Epidermal melanocyte (primary cell): ENCODE data around the gene TNFRSF9.

Experiments
- DNase-seq: peaks from one replicate; pipeline ENCODE4 v3.0.0; 2011; ENCODE audit warnings: low spot score; ENCODE audit not compliant: insufficient read length

TNFRSF9 gene

GRCh38 chr1:7878027-7878426 is 62.6 kb downstream of the TNFRSF9 start:
- DNase-seq, result no peak

DNA sequence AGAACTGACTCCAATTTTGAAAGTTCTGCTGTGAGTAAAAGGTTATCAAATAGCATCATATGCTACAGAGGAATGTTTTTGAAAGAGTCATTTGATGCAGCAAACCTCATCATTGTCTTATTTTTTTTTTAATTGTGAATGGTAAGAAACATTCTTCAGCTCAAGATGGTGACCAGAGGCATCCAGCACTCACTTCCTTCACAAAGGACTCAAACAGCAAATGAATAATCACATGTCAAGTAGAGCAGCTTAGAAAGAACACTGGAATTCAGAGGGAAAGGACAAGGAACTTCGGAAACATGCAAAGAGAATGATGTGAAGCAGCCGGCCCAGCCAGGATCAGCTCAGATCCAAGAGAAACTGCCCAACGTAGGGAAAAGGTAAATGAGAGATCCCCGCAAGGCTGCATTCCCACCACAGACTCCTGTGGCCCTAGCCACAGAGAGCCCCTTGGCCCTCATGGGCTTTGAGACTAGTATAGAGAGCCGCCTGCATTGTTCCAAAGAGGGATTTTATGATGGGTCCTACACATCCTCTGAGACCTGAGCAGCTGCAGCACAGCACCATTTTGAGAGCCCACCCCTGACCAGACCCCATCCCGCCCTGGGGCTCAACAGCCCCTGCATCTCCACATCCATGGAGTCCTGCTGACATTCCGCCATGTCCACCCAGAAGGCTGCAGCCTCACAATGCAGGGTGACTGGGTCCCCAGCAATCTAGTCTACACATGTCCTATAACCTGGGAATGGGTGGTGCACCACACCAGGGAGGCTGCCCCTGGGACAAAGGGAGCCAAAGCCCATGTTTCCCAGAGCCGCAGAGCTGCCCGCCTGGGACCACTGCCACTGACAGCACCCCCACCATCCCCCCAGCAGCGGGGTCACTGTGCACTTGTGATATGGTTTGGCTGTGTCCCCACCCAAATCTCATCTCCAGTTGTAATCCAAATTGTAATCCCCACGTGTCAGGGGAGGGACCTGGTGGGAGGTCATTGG is 66.5 kb downstream of the TNFRSF9 start:
- no peak for DNase-seq

DNA sequence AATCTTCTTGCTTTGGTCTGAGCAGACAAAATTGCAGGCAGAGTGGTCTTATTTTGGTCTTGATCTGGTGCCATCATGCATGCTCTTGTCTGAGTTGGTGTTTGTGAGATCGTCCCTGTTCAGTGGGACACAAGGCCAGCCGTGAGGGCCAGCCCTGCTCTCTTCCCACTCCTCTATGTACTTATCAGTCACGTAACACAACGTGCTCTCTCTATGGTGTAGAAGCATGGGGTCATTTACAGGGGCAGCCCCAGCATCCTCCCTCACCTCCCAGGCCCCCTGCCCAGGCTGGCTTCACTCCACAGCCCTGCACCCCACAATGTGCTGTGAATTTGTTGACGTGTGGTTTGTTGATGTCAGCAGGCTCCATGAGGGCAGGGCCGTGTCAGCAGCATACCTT is 69.5 kb downstream of the TNFRSF9 start:
- DNase-seq, result no peak

DNA sequence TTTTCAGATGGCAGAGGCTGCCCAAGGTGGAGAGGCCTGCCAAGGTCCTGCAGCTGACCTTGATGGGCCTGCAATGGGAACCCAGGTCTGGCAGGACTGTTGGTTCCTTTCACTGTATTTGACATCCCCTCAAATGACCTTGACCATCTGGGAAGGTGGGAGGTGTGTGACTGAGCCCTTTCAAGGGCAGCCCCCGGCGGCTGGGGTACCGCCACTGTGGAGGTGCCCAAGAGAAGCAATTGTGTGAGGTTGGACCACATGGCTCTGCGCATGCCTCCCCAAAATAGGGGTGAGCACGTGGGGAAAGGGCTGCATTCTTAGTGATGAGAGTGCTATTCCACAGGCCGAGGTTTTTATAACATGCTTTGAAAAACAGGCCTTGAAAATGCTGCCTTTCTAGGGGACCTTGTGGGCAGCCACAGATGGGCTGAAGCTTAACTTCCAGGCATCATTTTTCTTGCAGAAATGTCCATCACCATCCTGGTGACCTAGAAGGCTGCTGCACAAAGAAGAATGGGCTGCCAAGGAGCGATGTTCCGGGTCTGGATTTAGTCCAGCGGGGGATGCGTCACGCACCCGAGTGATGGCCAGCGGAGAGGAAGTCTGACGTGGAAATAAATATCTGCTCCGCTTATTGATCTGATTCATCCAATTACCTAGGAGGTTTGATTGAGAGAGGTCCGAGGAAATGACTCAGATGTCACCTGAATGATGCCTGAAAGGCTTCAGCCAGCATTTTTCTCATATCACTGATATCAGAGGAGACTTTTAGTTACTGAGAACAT is 71.3 kb downstream of the TNFRSF9 start:
- no peak for DNase-seq

DNA sequence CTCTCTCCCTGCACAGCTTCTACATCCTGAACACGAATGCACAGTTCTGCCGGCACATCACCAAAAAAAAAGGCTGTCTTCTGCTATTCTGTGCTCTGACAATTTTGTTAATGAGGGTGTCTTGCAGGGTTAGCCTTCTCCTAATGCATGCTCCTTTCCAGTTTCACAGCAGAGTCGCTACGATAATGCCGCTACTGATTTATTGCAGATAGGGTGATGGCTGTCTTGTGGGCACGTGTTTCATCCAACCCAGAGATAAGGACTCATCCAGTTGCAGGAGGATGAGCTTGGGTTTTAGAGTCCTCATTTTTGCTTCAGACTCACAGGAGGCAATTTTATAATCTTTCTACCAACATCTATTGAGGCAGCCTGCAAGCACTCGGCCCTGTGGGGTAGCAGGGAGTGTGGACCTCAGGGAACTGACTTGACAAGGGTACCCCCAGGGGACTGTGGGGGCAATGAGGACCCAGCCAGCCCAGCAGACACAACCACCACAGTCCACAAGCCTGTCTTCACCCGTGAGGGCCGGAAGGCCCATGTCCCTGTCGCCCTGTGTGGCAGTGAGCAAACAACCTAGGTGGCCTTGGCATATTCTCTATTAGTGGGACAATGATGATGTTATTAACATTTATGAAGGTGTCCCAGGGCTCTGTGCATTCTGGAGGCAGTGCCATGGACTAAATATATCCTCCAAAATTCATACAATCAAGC is 72.4 kb downstream of the TNFRSF9 start:
- no peak for DNase-seq

DNA sequence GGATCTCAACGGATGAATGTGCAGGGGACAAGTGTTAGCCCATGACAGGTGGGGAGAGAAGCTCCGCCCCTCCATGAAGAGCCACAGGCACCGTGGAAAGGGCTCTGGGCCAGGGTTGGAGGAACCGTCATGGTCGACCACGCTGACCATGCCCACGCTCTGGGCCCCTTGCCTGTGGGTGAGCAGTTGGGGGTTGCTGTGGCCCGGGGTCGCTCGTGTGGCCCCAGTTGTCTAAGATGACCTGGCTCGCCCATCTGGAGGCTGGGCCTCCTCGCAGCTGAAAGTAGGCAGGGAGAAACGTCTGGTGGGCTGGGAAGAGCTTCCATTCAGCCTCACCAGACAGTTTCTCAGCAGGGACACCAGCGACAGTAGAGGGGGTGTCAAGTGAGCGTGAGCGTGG is 74.7 kb downstream of the TNFRSF9 start:
- DNase-seq, result no peak
